GM12878 (cell line): ENCODE data around the gene IL23R. TPM values are rescaled to one million over a fixed set of nuclear protein-coding genes. Genes with fewer than 3 reads are reported as not detected.
A peak's percentile ranks its signal among the peaks of the same experiment; 100 is the strongest.

Experiments
- ATAC-seq: fragments of 200-7000 bp; cut with Tn5 transposase; 3 replicates; pipeline ENCODE4 v1.9.1; 2020; ENCODE audit warnings: mild to moderate bottlenecking, moderate library complexity
- BruUV-seq: library from RNA; stranded (reverse); fragments of 400-500 nt; replicated peaks from 2 replicates; lab custom pipeline; 2021; lab: Mats Ljungman, UMichigan
- CTCF ChIA-PET: fragments of 300-600 bp; sonication (Branson Sonifier 250); formaldehyde crosslinking; extraction: SDS; loops from one replicate; lab custom pipeline; 2021; ENCODE audit warnings: inconsistent platforms; lab: Yijun Ruan, JAX
- POLR2A ChIA-PET: fragments of 350-600 bp; formaldehyde crosslinking; extraction: SDS; loops from one replicate; lab custom pipeline; 2021; ENCODE audit warnings: inconsistent platforms; lab: Charles Lee
- RAD21 ChIA-PET: fragments of 300-600 bp; sonication (Branson Sonifier 250); formaldehyde crosslinking; loops from one replicate; lab custom pipeline; 2023; ENCODE audit warnings: antibody characterized with exemption; ENCODE audit not compliant: unreplicated experiment; lab: Charles Lee
- SMC1A ChIA-PET: fragments of 300-600 bp; sonication (Branson Sonifier 250); formaldehyde crosslinking; loops from one replicate; lab custom pipeline; 2023; ENCODE audit not compliant: unreplicated experiment, uncharacterized antibody; lab: Charles Lee
- DNase-seq: peaks from one replicate; pipeline ENCODE4 v3.0.0-alpha.2; 2011; ENCODE audit warnings: low read depth, low spot score
- FAIRE-seq: peaks from 3 replicates; lab custom pipeline; 2011; peaks lifted over from hg19 to GRCh38; lab: Jason Lieb, UNC
- H2AFZ ChIP-seq: 2 replicates; pipeline ENCODE4 v1.6.0; 2011; ENCODE audit warnings: low read depth, low read length, control low read depth; ENCODE audit not compliant: control insufficient read depth
- H3K27ac ChIP-seq: 2 replicates; pipeline ENCODE4 v1.5.1; 2011; ENCODE audit warnings: control low read depth; ENCODE audit not compliant: control insufficient read depth, insufficient read depth
- H3K27me3 ChIP-seq, 2 experiments: replicated peaks in 1 of 2; 2 replicates each; pipeline versions ENCODE4 v1.6.0 to v1.6.1; 2011; ENCODE audit warnings: low read length in 1 of 2; ENCODE audit not compliant: control insufficient read depth in 2 of 2, insufficient read depth in 2 of 2
- H3K36me3 ChIP-seq, 2 experiments: 2 replicates each; pipeline ENCODE4 v1.5.1; 2011; ENCODE audit warnings: low read length in 1 of 2; ENCODE audit not compliant: control insufficient read depth in 2 of 2, insufficient read depth in 2 of 2
- H3K4me1 ChIP-seq: 2 replicates; pipeline ENCODE4 v1.6.1; 2011; ENCODE audit warnings: mild to moderate bottlenecking, low read length, moderate library complexity, mixed read lengths; ENCODE audit not compliant: control insufficient read depth, insufficient read depth
- H3K4me2 ChIP-seq: 2 replicates; pipeline ENCODE4 v1.6.0; 2011; ENCODE audit warnings: control low read depth; ENCODE audit not compliant: control insufficient read depth, insufficient read depth
- H3K4me3 ChIP-seq: fragments of 200-600 bp; sonication (generic); 2 replicates; pipeline ENCODE4 v1.5.1; 2016
- H3K79me2 ChIP-seq: 2 replicates; pipeline ENCODE4 v1.6.0; 2011; ENCODE audit warnings: low read length; ENCODE audit not compliant: control insufficient read depth, insufficient read depth
- H3K9ac ChIP-seq: 2 replicates; pipeline ENCODE4 v1.8.0; 2011; ENCODE audit warnings: low read length, control low read depth, mixed read lengths; ENCODE audit not compliant: control insufficient read depth, insufficient read depth
- H3K9me3 ChIP-seq: replicated peaks from 3 replicates; pipeline ENCODE4 v1.5.1; 2011; ENCODE audit warnings: mild to moderate bottlenecking, low read length; ENCODE audit not compliant: control insufficient read depth, insufficient read depth
- H4K20me1 ChIP-seq: 2 replicates; pipeline ENCODE4 v1.6.0; 2011; ENCODE audit not compliant: control insufficient read depth, insufficient read depth
- CEBPB ChIP-seq, 2 experiments: fragments of 150-350 bp in 1 of 2; IDR thresholded peaks; 2 replicates each; pipeline ENCODE4 v1.6.1; 2012 to 2014; ENCODE audit warnings: low read depth in 2 of 2, low read length in 2 of 2, borderline replicate concordance in 1 of 2, inconsistent platforms in 1 of 2
- CHD1 ChIP-seq: IDR thresholded peaks from 2 replicates; pipeline ENCODE4 v1.6.1; 2012; ENCODE audit warnings: low read depth, low read length, improper control_type of control experiment
- GABPA ChIP-seq: IDR thresholded peaks from 2 replicates; pipeline ENCODE4 v1.6.1; 2014; ENCODE audit warnings: antibody characterized with exemption, low read depth, mild to moderate bottlenecking, inconsistent platforms
- RAD51 ChIP-seq: fragments of 450-650 bp; IDR thresholded peaks from 2 replicates; pipeline ENCODE4 v1.6.1; 2016; ENCODE audit warnings: moderate library complexity, mild to moderate bottlenecking, inconsistent platforms
- RBBP5 ChIP-seq: fragments of 200-600 bp; sonication (generic); conservative IDR thresholded peaks from 2 replicates; pipeline ENCODE4 v1.6.1; 2016
- YY1 ChIP-seq: IDR thresholded peaks from 2 replicates; pipeline ENCODE4 v1.6.1; 2011; ENCODE audit warnings: low read depth, mild to moderate bottlenecking, low read length
- ZBTB4 ChIP-seq: fragments of 450-650 bp; formaldehyde crosslinking; IDR thresholded peaks from 2 replicates; pipeline ENCODE4 v1.4.0; 2022; ENCODE audit warnings: mild to moderate bottlenecking, moderate library complexity
- ZNF592 ChIP-seq: fragments of 450-650 bp; IDR thresholded peaks from 2 replicates; pipeline ENCODE4 v1.6.1; 2017; ENCODE audit warnings: mild to moderate bottlenecking, moderate library complexity
- ZNF687 ChIP-seq: fragments of 450-650 bp; IDR thresholded peaks from 2 replicates; pipeline ENCODE4 v1.6.1; 2017; ENCODE audit warnings: mild to moderate bottlenecking, moderate library complexity
- WGBS: methylation state at CpG from one replicate; pipeline ENCODE4 v1.1.6; 2016; ENCODE audit warnings: low lambda C conversion rate; ENCODE audit not compliant: insufficient replicate concordance, insufficient coverage; ENCODE audit errors: missing lambda C conversion rate; 5-methylcytosine and 5-hydroxymethylcytosine counted together
- in situ Hi-C: fragments of 300-500 bp; cut with MboI; formaldehyde crosslinking; loops from 9 replicates; pipeline ENCODE4 v1.14.3; 2018; ENCODE audit warnings: mixed read lengths
- intact Hi-C: fragments of 100-400 bp; cut with micrococcal nuclease; formaldehyde crosslinking; loops from one replicate; pipeline ENCODE4 v1.14.2; 2022; ENCODE audit not compliant: unreplicated experiment
- polyA plus RNA-seq, 11 experiments: library from polyadenylated mRNA; depleted of rRNA in 4 of 11; unstranded in 6 of 11; stranded (reverse) in 5 of 11; fragments of >200 nt; fragmentation: Nextera tagmentation in 4 of 11; fragmentation: Illumina TruSeq in 1 of 11; extraction: Ambion mirVana in 4 of 11; extraction: Trizol in 1 of 11; gene quantifications; 1 replicate in 1 of 11; 2 replicates in 10 of 11; pipeline versions ENCODE4 v1.2.1 to v1.2.3, GENCODE V29; 2011 to 2016; ENCODE audit warnings: inconsistent platforms in 2 of 11, missing spikeins in 2 of 11, low read depth in 1 of 11
- total RNA-seq, 4 experiments: library from RNA; depleted of rRNA in 3 of 4; stranded (reverse); fragments of >200 nt in 3 of 4; fragmentation: Illumina TruSeq in 1 of 4; extraction: Trizol in 1 of 4; gene quantifications; 2 replicates each; pipeline versions ENCODE4 v1.2.1 to v1.2.3, GENCODE V29; 2013 to 2021

Gene IL23R
- total and polyA plus RNA-seq, 10 of the 15 experiments (the other 5 are each of a cell fraction or from before 2014, with no cell fraction given): 0.16 to 6.4 (median 0.59) TPM

GRCh38 chr1:67171574-67171955 lies 5.3 kb downstream of the IL23R start:
- no peak overlapping the region; the same call in 1 of the 2 replicates for H3K27ac ChIP-seq
- H3K79me2 ChIP-seq: no peaks in the 10 kb centered on the region
- SMC1A ChIA-PET: interaction anchor here (0.6 to 8.1 kb wide), 10 partner anchors 9 to 796 kb away, joined by 3 to 40 read pairs (median 5); no protein-coding TSS in a partner anchor
- intact Hi-C loops (loop anchor here (2.0 to 5.0 kb wide), 3 partner anchors 23 to 889 kb away; no protein-coding TSS in a partner anchor), in situ Hi-C loops (loop anchor here (25.0 kb wide), 2 partner anchors 784 to 884 kb away; no protein-coding TSS in a partner anchor)
- FAIRE-seq: no peak
- no peak overlapping the region for H3K4me3 ChIP-seq
- no TSS peak for BruUV-seq
- no peak overlapping the region for H3K9ac ChIP-seq
- H3K9me3 ChIP-seq: no peaks in the 10 kb centered on the region; the same call in 2 of the 3 replicates
- CTCF ChIA-PET: interaction anchor here (1.0 to 7.3 kb wide), 4 partner anchors 11 to 41 kb away, joined by 5 to 163 read pairs (median 14); no protein-coding TSS in a partner anchor
- DNase-seq: no peak
- H3K4me1 ChIP-seq: peaks cover 16% of the 10 kb centered on the region
- 65% methylated on average over 2 of the region's 2 CpGs for WGBS
- ATAC-seq: peak; percentile 7
- POLR2A ChIA-PET: interaction anchor here (0.8 to 1.1 kb wide), 3 partner anchors 19 to 41 kb away, joined by 3 to 4 read pairs (median 4); no protein-coding TSS in a partner anchor
- H3K36me3 ChIP-seq: no peaks in the 10 kb centered on the region
- no peak overlapping the region for H3K4me2 ChIP-seq
- RAD21 ChIA-PET: interaction anchor here (0.6 to 6.0 kb wide), 6 partner anchors 13 to 167 kb away, joined by 3 to 93 read pairs (median 6); no protein-coding TSS in a partner anchor
- H4K20me1 ChIP-seq: no peaks in the 10 kb centered on the region
- no peak overlapping the region; the same call in 1 of the 2 replicates for H2AFZ ChIP-seq
- H3K27me3 ChIP-seq: no peaks in the 10 kb centered on the region
- TF ChIP-seq ZNF687 (peak; percentile 97), RAD51 (no peak), RBBP5 (no peak), ZNF592 (peak; percentile 98), ZBTB4 (CRISPR knock-in tag) (peak; percentile 94), CHD1 (0 out of 2 replicates have a peak, but pooled peaks have one; percentile 68), YY1 (0 out of 2 replicates have a peak, but pooled peaks have one; percentile 65), GABPA (no peak), CEBPB (IDR thresholded peaks at IDR 0.05; ENCODE audit: borderline replicate concordance in 1 of 2, low read depth in 2 of 2, low read length in 2 of 2) (no peak)
